Neural progenitor cell (in vitro differentiated cells): ENCODE results near the gene MED14. TPM values are rescaled to one million over a fixed set of nuclear protein-coding genes. Genes with fewer than 3 reads are reported as not detected.
"Not testable (repeated sequence)": the region's sequence is repeated elsewhere in the genome, so short reads cannot be mapped to it uniquely, and the experiment has no call there.

ENCODE experiments used
- DNase-seq: peaks from one replicate; pipeline ENCODE4 v3.0.0-alpha.2; 2016; ENCODE audit warnings: low spot score
- H2AFZ ChIP-seq: fragments of 200-600 bp; sonication (generic); replicated peaks from 2 replicates; pipeline ENCODE4 v1.6.1; 2016; ENCODE audit warnings: antibody characterized with exemption
- H3F3A ChIP-seq: fragments of 200-600 bp; sonication (generic); 2 replicates; pipeline ENCODE4 v1.6.1; 2016; ENCODE audit warnings: antibody characterized with exemption, low read depth
- H3K27ac ChIP-seq: fragments of 200-600 bp; sonication (generic); 2 replicates; pipeline ENCODE4 v1.5.1; 2016; ENCODE audit warnings: mild to moderate bottlenecking
- H3K27me3 ChIP-seq: fragments of 200-600 bp; sonication (generic); 2 replicates; pipeline ENCODE4 v1.6.1; 2016; ENCODE audit warnings: mild to moderate bottlenecking, moderate library complexity
- H3K36me3 ChIP-seq: fragments of 200-600 bp; sonication (generic); 2 replicates; pipeline ENCODE4 v1.5.1; 2016
- H3K4me1 ChIP-seq: fragments of 200-600 bp; sonication (generic); 2 replicates; pipeline ENCODE4 v1.6.1; 2016; ENCODE audit warnings: mixed run types
- H3K4me2 ChIP-seq: fragments of 200-600 bp; sonication (generic); 2 replicates; pipeline ENCODE4 v1.6.1; 2016
- H3K4me3 ChIP-seq: fragments of 200-600 bp; sonication (generic); 2 replicates; pipeline ENCODE4 v1.5.1; 2016
- H3K79me2 ChIP-seq: fragments of 200-600 bp; sonication (generic); 2 replicates; pipeline ENCODE4 v1.6.1; 2016; ENCODE audit warnings: low read depth
- H3K9ac ChIP-seq: fragments of 200-600 bp; sonication (generic); 2 replicates; pipeline ENCODE4 v1.6.1; 2016
- H3K9me3 ChIP-seq: fragments of 200-600 bp; sonication (generic); 2 replicates; pipeline ENCODE4 v1.5.1; 2016; ENCODE audit warnings: low read depth
- H4K20me1 ChIP-seq: fragments of 200-600 bp; sonication (generic); 2 replicates; pipeline ENCODE4 v1.6.1; 2016; ENCODE audit warnings: low read depth
- H3K27ac Mint-ChIP-seq: 3 replicates; pipeline ENCODE4 v1.8.0; 2021; ENCODE audit warnings: mixed read lengths
- H3K27me3 Mint-ChIP-seq: 2 replicates; pipeline ENCODE4 v1.8.0; 2022; ENCODE audit warnings: low read depth, mild to moderate bottlenecking, inconsistent platforms, moderate library complexity, mixed read lengths; ENCODE audit not compliant: insufficient read depth
- H3K36me3 Mint-ChIP-seq: 3 replicates; pipeline ENCODE4 v1.8.0; 2021; ENCODE audit warnings: mixed read lengths
- H3K4me1 Mint-ChIP-seq: 3 replicates; pipeline ENCODE4 v1.8.0; 2021; ENCODE audit warnings: mixed read lengths
- H3K4me3 Mint-ChIP-seq: 3 replicates; pipeline ENCODE4 v1.8.0; 2021; ENCODE audit warnings: mild to moderate bottlenecking, moderate library complexity, mixed read lengths
- H3K9me3 Mint-ChIP-seq: 3 replicates; pipeline ENCODE4 v1.8.0; 2020; ENCODE audit warnings: mixed read lengths
- CTCF ChIP-seq: fragments of 200-600 bp; sonication (generic); IDR thresholded peaks from 2 replicates; pipeline ENCODE4 v1.5.1; 2017; ENCODE audit warnings: antibody characterized with exemption, mild to moderate bottlenecking
- EZH2 ChIP-seq: fragments of 200-600 bp; sonication (generic); IDR thresholded peaks from 2 replicates; pipeline ENCODE4 v1.6.1; 2017; ENCODE audit warnings: antibody characterized with exemption, mild to moderate bottlenecking, moderate library complexity
- EZH2phosphoT487 ChIP-seq: fragments of 200-600 bp; sonication (generic); IDR thresholded peaks from 2 replicates; pipeline ENCODE4 v1.6.1; 2017; ENCODE audit warnings: antibody characterized with exemption
- total RNA-seq: library from RNA; depleted of rRNA; stranded (reverse); fragments of >200 nt; gene quantifications from 2 replicates; pipeline ENCODE4 v1.2.3, GENCODE V29; 2015; ENCODE audit warnings: low replicate concordance

Gene MED14
- total RNA-seq, 1 donor from 2014 or later: 56.4 TPM

DNA sequence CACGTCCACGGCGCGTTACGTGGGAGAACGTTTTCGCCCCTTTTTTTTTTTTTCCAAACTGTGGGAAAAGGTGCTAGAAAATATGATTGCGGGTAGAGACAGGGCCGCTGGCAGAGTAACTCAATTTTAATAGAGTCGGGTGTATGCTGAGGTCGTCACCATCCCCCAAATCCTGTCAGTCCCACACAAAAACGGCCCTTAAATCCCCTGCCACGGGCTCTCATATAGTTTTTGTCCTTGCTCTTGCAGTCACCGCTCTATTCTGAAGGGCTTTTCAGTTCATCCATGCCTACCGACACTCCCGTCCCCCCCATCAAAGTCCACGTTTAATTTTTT, 796 bp upstream of the MED14 start:
- Histone ChIP-seq H3K27me3 (no peaks in the 10 kb centered on the region), H3K79me2 (peaks cover 38% of the 10 kb centered on the region), H3K9ac (no peak overlapping the region), H3F3A (peaks cover 12% of the 10 kb centered on the region), H4K20me1 (peaks cover 21% of the 10 kb centered on the region), H3K27ac (peak overlapping the region; percentile 72), H3K9me3 (no peaks in the 10 kb centered on the region), H3K36me3 (no peaks in the 10 kb centered on the region), H3K4me1 (peaks cover 8% of the 10 kb centered on the region), H2AFZ (peak overlapping the region; percentile 43), H3K4me3 (peak overlapping the region; percentile 67), H3K4me2 (peak overlapping the region; percentile 76)
- TF ChIP-seq EZH2: no peak
- Mint-ChIP-seq H3K4me1 (peaks cover 10% of the 10 kb centered on the region), H3K9me3 (peaks cover 4% of the 10 kb centered on the region), H3K36me3 (peaks cover 3% of the 10 kb centered on the region), H3K27me3 (peaks cover 2% of the 10 kb centered on the region), H3K4me3 (peak overlapping the region; percentile 83), H3K27ac (peak overlapping the region; percentile 96)
- peak; percentile 18 for DNase-seq

DNA sequence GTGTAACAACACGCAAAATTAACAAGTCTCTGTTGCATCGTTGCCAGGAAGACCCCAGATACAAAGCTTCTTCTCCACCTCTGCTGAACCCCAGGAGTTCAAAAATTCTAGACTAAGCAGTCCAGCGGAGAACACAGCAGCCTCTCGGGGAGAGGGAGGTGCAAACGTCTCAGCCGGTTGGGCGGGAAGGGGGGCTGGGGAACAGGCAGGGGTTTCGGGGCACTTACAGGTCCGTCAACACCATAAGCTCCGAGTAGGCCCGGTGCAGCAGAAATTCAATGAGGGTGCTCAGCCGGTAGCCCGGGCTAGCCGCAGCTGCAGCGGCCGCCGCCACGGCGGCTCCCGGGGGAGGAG, 394 bp downstream of the MED14 start:
- H4K20me1 ChIP-seq: peaks cover 30% of the 10 kb centered on the region
- H3K27me3 ChIP-seq: no peaks in the 10 kb centered on the region
- H3F3A ChIP-seq: peaks cover 12% of the 10 kb centered on the region
- peak overlapping the region; percentile 67 for H3K4me3 ChIP-seq
- Mint-ChIP-seq H3K4me1 (peaks cover 14% of the 10 kb centered on the region), H3K36me3 (peaks cover 3% of the 10 kb centered on the region), H3K27ac (peak overlapping the region; percentile 96), H3K4me3 (peak overlapping the region; percentile 93), H3K9me3 (peaks cover 4% of the 10 kb centered on the region), H3K27me3 (peaks cover 2% of the 10 kb centered on the region)
- H3K27ac ChIP-seq: peak overlapping the region; percentile 94
- H3K4me2 ChIP-seq: peak overlapping the region; percentile 76
- no peaks in the 10 kb centered on the region for H3K36me3 ChIP-seq
- peaks cover 12% of the 10 kb centered on the region for H3K4me1 ChIP-seq
- DNase-seq: no peak
- TF ChIP-seq CTCF: no peak
- TF ChIP-seq EZH2: no peak
- TF ChIP-seq EZH2phosphoT487: no peak
- no peaks in the 10 kb centered on the region for H3K9me3 ChIP-seq
- peaks cover 50% of the 10 kb centered on the region for H3K79me2 ChIP-seq
- H2AFZ ChIP-seq: no peak overlapping the region
- peak overlapping the region; percentile 59 for H3K9ac ChIP-seq

GRCh38 chrX:40733706-40734105, 1.6 kb downstream of the MED14 start:
- Histone ChIP-seq H2AFZ (no peak overlapping the region), H3K36me3 (no peaks in the 10 kb centered on the region), H3K9me3 (no peaks in the 10 kb centered on the region), H4K20me1 (peaks cover 43% of the 10 kb centered on the region), H3K79me2 (peaks cover 63% of the 10 kb centered on the region), H3K4me2 (peak overlapping the region; percentile 76), H3K4me1 (peaks cover 18% of the 10 kb centered on the region), H3K27me3 (no peaks in the 10 kb centered on the region), H3K4me3 (peak overlapping the region; percentile 67), H3K9ac (no peak overlapping the region), H3F3A (peaks cover 12% of the 10 kb centered on the region), H3K27ac (no peak overlapping the region)
- H3K27ac Mint-ChIP-seq: no peak overlapping the region
- H3K36me3 Mint-ChIP-seq: peaks cover 3% of the 10 kb centered on the region
- H3K9me3 Mint-ChIP-seq: peaks cover 4% of the 10 kb centered on the region
- TF ChIP-seq EZH2 (no peak), CTCF (no peak), EZH2phosphoT487 (no peak)
- no peak for DNase-seq
- H3K27me3 Mint-ChIP-seq: peaks cover 2% of the 10 kb centered on the region
- peaks cover 25% of the 10 kb centered on the region for H3K4me1 Mint-ChIP-seq
- peak overlapping the region; percentile 93 for H3K4me3 Mint-ChIP-seq

DNA sequence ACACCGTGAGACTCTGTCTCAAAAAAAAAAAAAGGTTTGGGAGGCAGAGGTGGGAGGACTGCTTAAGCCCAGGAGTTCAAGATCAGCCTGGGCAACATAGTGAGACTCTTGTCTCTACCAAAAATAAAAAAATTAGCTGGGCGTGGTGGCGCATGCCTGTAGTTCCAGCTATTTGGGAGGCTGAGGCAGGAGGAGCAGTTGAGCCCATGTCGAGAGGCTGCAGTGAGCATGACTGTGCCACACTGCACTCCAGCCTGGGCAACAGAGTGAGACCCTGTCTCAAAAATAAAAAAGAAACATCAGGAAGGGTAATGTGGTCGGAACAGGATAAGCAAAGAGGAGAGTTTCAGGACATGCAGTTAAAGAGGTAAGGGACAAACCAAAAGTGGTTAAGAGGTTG, 2.8 kb downstream of the MED14 start:
- not testable (repeated sequence) for H3K4me2 ChIP-seq, H3K36me3 ChIP-seq, H3K27ac ChIP-seq, H3K4me3 Mint-ChIP-seq, H2AFZ ChIP-seq, H3K36me3 Mint-ChIP-seq, H3K4me3 ChIP-seq, H3K9me3 Mint-ChIP-seq, H3K27me3 ChIP-seq, H3K27me3 Mint-ChIP-seq, H3K27ac Mint-ChIP-seq, H3K9me3 ChIP-seq, H3K9ac ChIP-seq, DNase-seq
- peaks cover 12% of the 10 kb centered on the region for H3F3A ChIP-seq
- peaks cover 27% of the 10 kb centered on the region for H3K4me1 Mint-ChIP-seq
- peaks cover 18% of the 10 kb centered on the region for H3K4me1 ChIP-seq
- H4K20me1 ChIP-seq: peaks cover 52% of the 10 kb centered on the region
- peaks cover 75% of the 10 kb centered on the region for H3K79me2 ChIP-seq
